ENCODE measurements around the gene CADPS.

- TF ChIP-seq, protein P1, sequence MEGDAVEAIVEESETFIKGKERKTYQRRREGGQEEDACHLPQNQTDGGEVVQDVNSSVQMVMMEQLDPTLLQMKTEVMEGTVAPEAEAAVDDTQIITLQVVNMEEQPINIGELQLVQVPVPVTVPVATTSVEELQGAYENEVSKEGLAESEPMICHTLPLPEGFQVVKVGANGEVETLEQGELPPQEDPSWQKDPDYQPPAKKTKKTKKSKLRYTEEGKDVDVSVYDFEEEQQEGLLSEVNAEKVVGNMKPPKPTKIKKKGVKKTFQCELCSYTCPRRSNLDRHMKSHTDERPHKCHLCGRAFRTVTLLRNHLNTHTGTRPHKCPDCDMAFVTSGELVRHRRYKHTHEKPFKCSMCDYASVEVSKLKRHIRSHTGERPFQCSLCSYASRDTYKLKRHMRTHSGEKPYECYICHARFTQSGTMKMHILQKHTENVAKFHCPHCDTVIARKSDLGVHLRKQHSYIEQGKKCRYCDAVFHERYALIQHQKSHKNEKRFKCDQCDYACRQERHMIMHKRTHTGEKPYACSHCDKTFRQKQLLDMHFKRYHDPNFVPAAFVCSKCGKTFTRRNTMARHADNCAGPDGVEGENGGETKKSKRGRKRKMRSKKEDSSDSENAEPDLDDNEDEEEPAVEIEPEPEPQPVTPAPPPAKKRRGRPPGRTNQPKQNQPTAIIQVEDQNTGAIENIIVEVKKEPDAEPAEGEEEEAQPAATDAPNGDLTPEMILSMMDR (IDR thresholded peaks at IDR 0.05; ENCODE audit: insufficient read depth, low read length), result no peak
- TF ChIP-seq, protein P2, sequence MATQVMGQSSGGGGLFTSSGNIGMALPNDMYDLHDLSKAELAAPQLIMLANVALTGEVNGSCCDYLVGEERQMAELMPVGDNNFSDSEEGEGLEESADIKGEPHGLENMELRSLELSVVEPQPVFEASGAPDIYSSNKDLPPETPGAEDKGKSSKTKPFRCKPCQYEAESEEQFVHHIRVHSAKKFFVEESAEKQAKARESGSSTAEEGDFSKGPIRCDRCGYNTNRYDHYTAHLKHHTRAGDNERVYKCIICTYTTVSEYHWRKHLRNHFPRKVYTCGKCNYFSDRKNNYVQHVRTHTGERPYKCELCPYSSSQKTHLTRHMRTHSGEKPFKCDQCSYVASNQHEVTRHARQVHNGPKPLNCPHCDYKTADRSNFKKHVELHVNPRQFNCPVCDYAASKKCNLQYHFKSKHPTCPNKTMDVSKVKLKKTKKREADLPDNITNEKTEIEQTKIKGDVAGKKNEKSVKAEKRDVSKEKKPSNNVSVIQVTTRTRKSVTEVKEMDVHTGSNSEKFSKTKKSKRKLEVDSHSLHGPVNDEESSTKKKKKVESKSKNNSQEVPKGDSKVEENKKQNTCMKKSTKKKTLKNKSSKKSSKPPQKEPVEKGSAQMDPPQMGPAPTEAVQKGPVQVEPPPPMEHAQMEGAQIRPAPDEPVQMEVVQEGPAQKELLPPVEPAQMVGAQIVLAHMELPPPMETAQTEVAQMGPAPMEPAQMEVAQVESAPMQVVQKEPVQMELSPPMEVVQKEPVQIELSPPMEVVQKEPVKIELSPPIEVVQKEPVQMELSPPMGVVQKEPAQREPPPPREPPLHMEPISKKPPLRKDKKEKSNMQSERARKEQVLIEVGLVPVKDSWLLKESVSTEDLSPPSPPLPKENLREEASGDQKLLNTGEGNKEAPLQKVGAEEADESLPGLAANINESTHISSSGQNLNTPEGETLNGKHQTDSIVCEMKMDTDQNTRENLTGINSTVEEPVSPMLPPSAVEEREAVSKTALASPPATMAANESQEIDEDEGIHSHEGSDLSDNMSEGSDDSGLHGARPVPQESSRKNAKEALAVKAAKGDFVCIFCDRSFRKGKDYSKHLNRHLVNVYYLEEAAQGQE (IDR thresholded peaks at IDR 0.05; ENCODE audit: insufficient replicate concordance, low read depth), result no peak
Observed at GRCh38 chr3:62672988-62673313, 202.3 kb downstream of the CADPS start.
